ENCODE measurements around the gene MAML3.

Gene MAML3

GRCh38 chr4:139847602-139848001 lies 306.4 kb downstream of the MAML3 start:
- TF ChIP-seq REST (IDR thresholded peaks at IDR 0.05; ENCODE audit: insufficient read depth in 1 of 2, low read depth in 2 of 2, low read length in 2 of 2) = no peak
- no peak for TF ChIP-seq SIN3A (IDR thresholded peaks at IDR 0.05; ENCODE audit: borderline replicate concordance, insufficient read depth, low read length)
- no peak for TF ChIP-seq FOXP2 (optimal IDR thresholded peaks at IDR 0.05; ENCODE audit: borderline replicate concordance, extremely low read depth, extremely low read length, insufficient read depth)
- TF ChIP-seq TAF1 (IDR thresholded peaks at IDR 0.05; ENCODE audit: borderline replicate concordance, insufficient read depth, low read length) = no peak
- TF ChIP-seq POLR2AphosphoS5 (IDR thresholded peaks at IDR 0.05; ENCODE audit: low read depth, low read length) = no peak

- no peak for TF ChIP-seq FOXP2 (optimal IDR thresholded peaks at IDR 0.05; ENCODE audit: borderline replicate concordance, extremely low read depth, extremely low read length, insufficient read depth)
- no peak for TF ChIP-seq POLR2AphosphoS5 (IDR thresholded peaks at IDR 0.05; ENCODE audit: low read depth, low read length)
- no peak for TF ChIP-seq REST (IDR thresholded peaks at IDR 0.05; ENCODE audit: insufficient read depth in 1 of 2, low read depth in 2 of 2, low read length in 2 of 2)
- TF ChIP-seq SIN3A (IDR thresholded peaks at IDR 0.05; ENCODE audit: borderline replicate concordance, insufficient read depth, low read length) = no peak
- TF ChIP-seq TAF1 (IDR thresholded peaks at IDR 0.05; ENCODE audit: borderline replicate concordance, insufficient read depth, low read length) = no peak
Observed at GRCh38 chr4:139846766-139847165, 307.2 kb downstream of the MAML3 start.

GRCh38 chr4:139845453-139846093 lies 308.4 kb downstream of the MAML3 start:
- TF ChIP-seq POLR2AphosphoS5 (IDR thresholded peaks at IDR 0.05; ENCODE audit: low read depth, low read length) (no peak), FOXP2 (optimal IDR thresholded peaks at IDR 0.05; ENCODE audit: borderline replicate concordance, extremely low read depth, extremely low read length, insufficient read depth) (no peak), REST (IDR thresholded peaks at IDR 0.05; ENCODE audit: insufficient read depth in 1 of 2, low read depth in 2 of 2, low read length in 2 of 2) (no peak), TAF1 (IDR thresholded peaks at IDR 0.05; ENCODE audit: borderline replicate concordance, insufficient read depth, low read length) (no peak), SIN3A (IDR thresholded peaks at IDR 0.05; ENCODE audit: borderline replicate concordance, insufficient read depth, low read length) (no peak)

- TF ChIP-seq REST (IDR thresholded peaks at IDR 0.05; ENCODE audit: insufficient read depth in 1 of 2, low read depth in 2 of 2, low read length in 2 of 2) = peak in 1 of 2 experiments; percentile 68; a peak in 2 of 4 replicates
- no peak for TF ChIP-seq SIN3A (IDR thresholded peaks at IDR 0.05; ENCODE audit: borderline replicate concordance, insufficient read depth, low read length)
Observed at GRCh38 chr4:139844459-139845036, 309.4 kb downstream of the MAML3 start.
